Measurements from ENCODE around the gene TACC2.

Gene TACC2

DNA sequence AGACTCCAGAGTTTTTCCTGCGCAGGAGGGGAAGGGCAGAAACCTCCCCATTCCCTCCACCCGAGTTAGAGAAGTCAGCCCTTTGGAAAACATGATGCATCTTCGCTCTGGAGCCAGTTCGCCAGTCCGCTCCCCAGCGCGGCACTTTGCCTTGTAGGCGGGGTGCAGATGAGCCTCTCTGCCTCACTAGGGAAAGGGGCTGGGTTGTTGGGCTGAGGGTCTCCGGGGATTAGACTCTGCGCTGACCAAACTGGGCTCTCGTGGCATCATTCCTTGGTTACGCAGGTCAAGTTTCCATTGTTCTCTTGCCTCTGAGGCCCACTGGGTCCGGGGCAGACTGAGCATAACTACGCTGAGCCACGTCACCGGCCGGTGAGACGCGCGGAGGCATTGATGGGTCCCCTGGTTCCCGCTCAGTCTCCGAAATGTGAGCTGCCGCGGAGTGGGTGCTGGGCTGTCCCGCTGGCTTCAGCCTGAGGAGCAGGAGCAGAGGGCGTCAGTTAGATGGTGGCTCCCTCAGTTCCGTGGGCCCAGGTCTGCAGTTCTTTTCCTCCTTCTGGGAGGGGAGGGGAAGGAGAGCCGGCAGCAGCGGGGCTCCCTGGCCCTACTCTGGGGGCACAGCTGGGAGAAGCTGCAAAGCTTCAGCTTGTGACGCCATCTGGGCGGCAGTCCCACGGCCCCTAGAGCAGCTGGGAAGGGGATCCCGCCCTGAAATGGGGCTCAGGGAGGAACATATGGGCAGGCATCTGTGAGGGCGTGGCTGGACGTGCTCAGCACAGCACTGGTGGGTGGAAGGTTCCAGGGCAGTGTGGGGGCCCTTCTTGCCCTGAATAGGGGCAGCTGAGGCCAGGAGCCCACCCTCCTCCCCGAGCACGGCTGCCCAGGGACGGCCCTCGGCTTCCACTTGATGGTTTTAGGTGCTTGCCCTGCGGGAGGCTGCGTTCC lies 160.9 kb downstream of the TACC2 start:
- DNase-seq: no peak
- in situ Hi-C loops (cut with MboI; ENCODE audit: low pct_unique_long_range_greater_than_20kb, low sequenced_read_pairs): no loop called here

- in situ Hi-C loops (cut with MboI; ENCODE audit: low pct_unique_long_range_greater_than_20kb, low sequenced_read_pairs): no loop called here
Observed at GRCh38 chr10:122151121-122151694, 162.2 kb downstream of the TACC2 start.

GRCh38 chr10:122152544-122152943 lies 163.6 kb downstream of the TACC2 start:
- in situ Hi-C loops (cut with MboI; ENCODE audit: low pct_unique_long_range_greater_than_20kb, low sequenced_read_pairs): no loop called here
- no peak for DNase-seq

More at GRCh38 chr10:122151121-122151694, 162.2 kb downstream of the TACC2 start:
- DNase-seq: no peak

- in situ Hi-C loops (cut with MboI; ENCODE audit: low pct_unique_long_range_greater_than_20kb, low sequenced_read_pairs): no loop called here
Observed at GRCh38 chr10:122154031-122154544, 165.1 kb downstream of the TACC2 start.

GRCh38 chr10:122154545-122155366 lies 165.8 kb downstream of the TACC2 start:
- in situ Hi-C loops (cut with MboI; ENCODE audit: low pct_unique_long_range_greater_than_20kb, low sequenced_read_pairs): no loop called here

More at GRCh38 chr10:122154031-122154544, 165.1 kb downstream of the TACC2 start:
- DNase-seq: no peak

DNA sequence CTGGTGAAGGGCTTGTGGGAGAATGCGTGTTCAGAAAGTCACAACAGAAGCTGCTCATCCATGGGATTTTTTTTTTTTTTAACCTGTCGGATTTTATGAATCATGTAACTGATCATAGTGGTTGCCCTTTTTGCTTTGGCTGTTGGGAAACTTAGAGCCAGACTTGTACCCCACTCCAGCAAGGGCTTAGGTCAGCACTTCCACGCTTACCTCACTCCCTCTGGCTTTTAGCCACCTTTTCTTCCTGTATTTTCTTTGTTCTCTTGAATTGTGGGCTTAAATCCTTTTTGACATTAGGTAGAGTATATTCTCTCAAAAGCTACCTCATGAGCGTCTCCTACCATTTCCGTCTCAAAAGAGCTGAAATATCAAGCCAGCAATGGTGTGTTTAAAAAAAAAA lies 168.5 kb downstream of the TACC2 start:
- in situ Hi-C loops (cut with MboI; ENCODE audit: low pct_unique_long_range_greater_than_20kb, low sequenced_read_pairs): no loop called here
- DNase-seq: no peak

More at GRCh38 chr10:122154545-122155366, 165.8 kb downstream of the TACC2 start:
- DNase-seq: no peak

DNA sequence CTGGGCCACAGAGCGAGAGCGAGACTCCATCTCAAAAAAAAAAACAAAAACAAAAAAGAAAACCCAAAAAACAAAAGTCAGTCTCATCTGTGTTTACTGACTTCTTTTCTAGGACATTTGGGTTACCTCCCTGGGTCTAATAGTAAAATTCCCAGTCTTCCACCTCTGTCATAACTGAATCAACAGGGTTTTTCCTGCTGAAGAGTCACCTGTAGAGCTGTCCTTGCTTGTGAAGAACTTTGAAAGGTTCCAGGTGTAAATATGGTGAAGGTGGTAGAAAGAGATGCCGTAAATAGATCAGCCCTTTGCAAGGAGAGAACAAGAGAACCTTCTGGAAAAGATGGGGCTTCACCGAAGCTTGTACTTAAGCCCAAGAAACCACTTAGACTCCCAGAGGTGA lies 169.4 kb downstream of the TACC2 start:
- in situ Hi-C loops (cut with MboI; ENCODE audit: low pct_unique_long_range_greater_than_20kb, low sequenced_read_pairs): no loop called here
- DNase-seq: no peak

DNA sequence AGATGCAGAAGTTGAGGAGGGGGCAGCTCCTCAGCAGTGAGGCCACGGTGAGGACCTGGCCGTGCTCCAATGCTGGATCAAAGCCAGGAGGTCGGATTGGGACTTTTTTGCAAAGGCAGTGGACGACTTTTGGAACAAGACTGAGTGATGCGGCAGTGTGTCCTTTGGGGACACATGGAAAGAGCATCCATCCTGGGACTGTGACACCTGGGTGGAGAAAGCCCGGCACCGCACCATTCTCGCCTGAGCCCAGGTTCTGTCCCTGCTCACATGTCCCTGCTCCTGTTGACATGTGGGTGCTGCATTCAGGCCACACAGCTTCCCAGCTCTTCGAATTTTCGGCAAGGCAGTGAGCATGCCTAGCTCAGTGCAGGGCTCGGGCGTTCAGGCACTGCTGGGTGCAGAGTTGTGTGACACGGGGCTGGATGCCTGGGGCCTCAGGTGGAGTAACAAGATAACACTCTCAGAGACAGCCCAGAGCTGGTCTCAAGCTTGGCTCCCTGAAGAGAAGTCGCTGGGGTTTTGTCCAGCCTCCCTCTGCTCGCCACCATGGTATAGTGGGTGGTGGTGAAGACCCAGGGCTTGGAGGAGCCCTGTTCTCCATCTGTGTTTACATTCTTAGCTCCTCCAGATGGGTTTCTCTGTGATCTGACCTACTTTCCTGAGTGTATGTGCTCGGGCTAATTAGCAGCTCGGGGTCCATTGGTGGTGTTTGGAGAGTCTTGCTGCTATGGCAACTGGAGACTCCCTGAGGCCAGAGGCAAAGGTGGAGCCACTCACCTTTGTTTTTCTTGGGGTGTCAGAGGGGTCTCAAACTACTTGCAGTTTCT lies 170.4 kb downstream of the TACC2 start:
- no peak for DNase-seq
- in situ Hi-C loops (cut with MboI; ENCODE audit: low pct_unique_long_range_greater_than_20kb, low sequenced_read_pairs): no loop called here

DNA sequence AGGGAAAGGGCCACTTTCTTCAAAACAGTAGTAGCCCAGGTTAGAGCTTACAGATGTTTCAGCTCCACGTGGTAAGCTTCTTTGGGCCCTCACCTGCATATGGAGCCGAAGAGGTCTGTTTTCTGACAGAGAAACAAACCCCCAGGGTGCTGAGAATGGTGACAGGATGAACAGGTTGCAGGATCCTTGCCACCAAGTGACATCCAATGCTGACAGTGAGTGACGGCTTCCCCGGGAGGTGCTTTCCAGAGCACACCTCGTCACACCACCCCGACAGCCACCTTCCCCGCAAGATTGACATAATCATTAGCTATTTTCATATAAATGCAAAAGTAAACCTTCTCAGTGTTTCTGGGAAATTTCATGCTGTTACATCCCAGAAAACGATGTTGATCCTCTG lies 172.8 kb downstream of the TACC2 start:
- in situ Hi-C loops (cut with MboI; ENCODE audit: low pct_unique_long_range_greater_than_20kb, low sequenced_read_pairs): no loop called here
- DNase-seq: no peak

DNA sequence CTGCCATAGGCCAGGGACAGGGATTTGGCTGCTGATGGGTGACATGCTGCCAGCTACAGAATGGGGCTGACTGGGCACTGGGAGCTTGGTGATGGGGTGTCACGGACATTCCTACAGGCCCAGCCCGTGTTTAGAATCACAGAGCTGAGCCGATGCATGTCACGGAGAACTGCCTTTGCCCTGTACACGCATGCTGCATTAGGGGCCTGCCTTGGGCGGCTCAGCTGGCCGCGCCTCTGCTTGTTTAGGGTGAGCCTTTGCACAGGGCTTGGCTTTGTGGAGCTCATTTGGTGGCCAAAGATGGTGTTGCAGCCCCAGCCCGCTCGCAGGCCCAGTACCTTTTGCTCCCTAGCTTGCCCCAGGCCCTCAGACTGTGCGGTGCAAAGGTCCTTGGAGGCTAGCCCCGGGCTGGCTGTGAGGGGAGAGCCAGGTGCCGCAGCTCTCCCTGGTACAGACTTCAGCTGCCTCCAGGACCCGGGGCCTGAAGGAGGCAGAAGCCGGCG lies 173.8 kb downstream of the TACC2 start:
- DNase-seq: no peak

DNA sequence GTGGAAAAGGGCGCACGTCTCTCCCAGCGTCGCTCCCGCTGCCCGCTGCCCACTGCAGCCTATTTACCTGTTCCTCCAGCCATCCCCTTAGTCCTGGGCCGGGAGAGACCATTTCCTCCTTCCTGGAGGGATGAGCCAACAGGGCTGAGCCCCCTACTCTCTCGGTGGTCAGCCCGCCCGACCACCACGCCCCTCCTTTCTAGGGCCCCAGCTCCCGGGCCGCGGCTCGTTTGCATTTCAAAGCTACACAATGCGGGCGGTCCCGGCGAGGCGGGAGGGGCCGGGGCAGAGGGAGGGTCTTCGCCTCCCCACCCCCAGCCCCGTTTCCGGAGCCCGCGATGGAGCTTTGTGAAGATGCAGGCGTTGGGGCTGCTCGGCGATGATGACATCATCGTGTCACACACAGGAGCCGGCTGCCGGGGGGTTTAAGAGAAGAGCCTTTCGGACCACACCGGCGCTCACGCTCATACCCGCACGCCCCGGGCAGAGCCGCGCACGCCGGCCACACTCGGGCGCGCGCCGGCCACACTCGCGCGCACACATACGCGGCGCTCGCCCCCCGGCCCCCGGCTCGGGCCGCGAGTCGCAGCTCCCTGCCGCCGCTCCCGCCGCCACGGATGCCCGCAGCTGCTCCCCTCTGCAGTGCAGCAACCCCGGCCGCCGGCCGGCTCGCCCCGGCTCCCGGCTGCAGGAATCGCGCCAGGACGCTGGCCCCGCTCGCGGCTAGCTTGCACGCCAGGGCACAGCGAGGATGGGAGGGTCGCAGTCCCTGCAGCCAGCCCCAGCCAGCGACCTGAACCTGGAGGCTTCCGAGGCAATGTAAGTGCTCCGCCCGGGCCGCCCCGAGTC lies 174.4 kb downstream of the TACC2 start:
- no peak for DNase-seq
- in situ Hi-C loops (cut with MboI; ENCODE audit: low pct_unique_long_range_greater_than_20kb, low sequenced_read_pairs): no loop called here

More for the DNA sequence above, 173.8 kb downstream of the TACC2 start:
- in situ Hi-C loops (cut with MboI; ENCODE audit: low pct_unique_long_range_greater_than_20kb, low sequenced_read_pairs): no loop called here

DNA sequence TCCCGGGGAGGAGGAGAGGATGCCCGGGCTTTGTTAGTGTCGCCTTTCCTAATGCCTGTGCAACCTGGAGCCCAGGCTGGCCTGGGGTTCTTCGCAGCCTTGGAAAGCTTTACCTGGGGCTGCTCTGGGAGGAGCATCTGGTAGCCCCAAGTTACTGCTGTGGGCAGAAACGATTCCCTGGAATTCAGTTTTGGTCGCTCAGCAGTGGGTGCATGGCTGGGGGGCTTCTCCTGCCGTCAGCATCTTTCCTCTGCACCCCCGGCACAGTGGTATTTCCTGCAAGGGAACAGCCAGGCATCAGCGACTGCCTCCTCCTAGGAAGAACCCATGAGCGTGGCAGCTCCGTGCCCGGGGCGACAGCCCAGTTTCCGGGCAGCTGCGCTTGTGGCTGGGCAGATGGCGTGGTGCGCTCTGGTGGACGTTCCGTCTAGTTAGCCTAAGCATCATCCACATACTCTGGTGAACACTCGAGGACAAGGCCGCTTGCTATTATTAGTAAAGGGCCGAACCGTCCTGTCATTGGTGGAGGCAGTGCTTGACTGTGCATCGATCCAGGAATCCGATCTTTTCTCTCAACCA lies 175.1 kb downstream of the TACC2 start:
- no peak for DNase-seq
- in situ Hi-C loops (cut with MboI; ENCODE audit: low pct_unique_long_range_greater_than_20kb, low sequenced_read_pairs): no loop called here

DNA sequence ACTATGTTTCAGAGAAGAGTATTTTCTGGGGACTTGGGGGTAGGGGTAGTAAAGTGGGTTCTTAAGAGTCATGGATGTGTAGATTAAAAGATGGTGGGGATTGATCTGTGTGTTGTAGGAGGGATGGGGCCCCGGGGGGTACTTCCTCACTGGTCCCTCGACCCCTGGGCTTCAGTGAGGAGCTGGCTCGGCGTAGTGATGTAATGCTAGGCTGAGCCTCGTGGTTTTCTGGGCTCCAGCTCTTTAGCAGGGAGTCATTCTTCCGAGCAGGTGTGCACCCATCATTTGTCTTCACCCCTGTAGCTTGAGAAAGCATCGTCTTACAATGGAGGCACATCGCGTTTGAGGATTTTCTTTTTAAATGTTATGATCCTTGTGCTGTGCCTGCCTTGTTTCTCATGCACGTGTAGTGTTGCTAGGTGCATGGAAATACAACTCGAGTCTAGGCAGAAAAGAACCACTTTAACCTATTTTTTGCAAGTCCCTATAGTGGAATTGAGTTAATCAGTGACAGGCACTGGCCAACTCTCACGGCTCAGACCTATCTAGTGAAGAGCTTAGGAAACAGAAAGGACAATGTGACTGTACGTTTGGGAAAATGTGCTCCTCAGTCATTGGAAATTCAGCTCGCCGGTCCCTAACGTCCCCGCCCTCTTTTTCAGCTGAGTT lies 176.0 kb downstream of the TACC2 start:
- in situ Hi-C loops (cut with MboI; ENCODE audit: low pct_unique_long_range_greater_than_20kb, low sequenced_read_pairs): no loop called here
- DNase-seq: no peak

DNA sequence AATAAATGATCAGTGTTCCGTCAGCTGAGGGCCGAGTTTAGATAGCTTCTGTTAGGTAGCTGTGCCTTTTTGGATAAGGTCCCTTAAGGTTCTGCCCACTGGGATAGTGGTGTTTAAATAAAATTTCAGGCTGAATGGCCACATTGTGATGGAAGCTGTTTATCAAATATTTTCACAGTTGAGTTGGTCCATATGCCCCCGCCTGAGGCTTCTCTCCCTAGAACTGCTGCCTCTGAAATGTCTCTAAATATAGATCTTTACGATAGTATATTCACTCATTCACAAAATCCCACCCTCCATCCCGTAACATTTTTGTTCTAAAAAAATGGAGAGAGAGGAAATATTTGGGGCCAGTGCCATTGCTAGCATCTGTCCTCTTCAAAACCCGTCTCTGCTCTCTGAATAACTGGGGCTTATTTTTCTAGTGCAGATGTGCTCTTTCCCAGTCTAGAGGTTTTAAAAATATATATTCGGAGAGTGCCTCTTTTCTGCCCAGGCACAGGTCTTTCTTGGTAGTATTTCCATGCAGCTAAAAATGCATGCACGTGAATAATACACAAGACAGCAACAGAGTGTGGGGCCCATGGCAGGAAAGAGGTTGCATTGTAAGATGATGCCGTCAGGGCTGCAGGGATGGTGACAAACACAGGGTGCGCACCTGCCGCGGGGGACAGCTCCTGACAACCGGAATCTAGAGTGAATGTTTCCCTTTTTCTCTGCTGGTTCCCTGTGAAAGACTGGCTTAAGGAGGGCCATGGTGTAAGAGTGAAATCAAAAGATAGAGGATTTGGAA lies 176.7 kb downstream of the TACC2 start:
- DNase-seq: no peak
- in situ Hi-C loops (cut with MboI; ENCODE audit: low pct_unique_long_range_greater_than_20kb, low sequenced_read_pairs): no loop called here

- in situ Hi-C loops (cut with MboI; ENCODE audit: low pct_unique_long_range_greater_than_20kb, low sequenced_read_pairs): no loop called here
Observed at GRCh38 chr10:122168101-122168500, 179.1 kb downstream of the TACC2 start.

More at GRCh38 chr10:122168101-122168500, 179.1 kb downstream of the TACC2 start:
- no peak for DNase-seq
